ENCODE results near the gene MGAT2.

DNA sequence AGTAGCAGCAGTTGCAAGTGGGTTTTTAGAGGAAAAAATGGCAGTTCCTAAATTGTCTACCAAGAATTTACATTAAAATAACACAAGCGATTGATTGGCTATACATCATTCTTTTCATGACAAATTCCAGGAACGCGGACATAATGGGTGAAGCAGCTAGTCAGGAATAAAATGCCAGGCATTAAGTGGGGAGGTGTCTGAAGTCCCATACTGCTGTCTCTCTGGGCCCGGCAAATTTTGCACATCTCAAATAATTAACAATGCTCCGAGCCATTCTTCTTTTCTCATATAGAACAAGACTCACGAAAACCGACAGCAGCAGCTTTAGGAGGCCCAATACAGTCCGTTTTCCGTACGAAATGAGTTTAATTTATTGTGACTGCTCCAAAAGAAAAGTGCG lies 869 bp upstream of the MGAT2 start:
- TF ChIP-seq CTCF (IDR thresholded peaks at IDR 0.05) (no peak), POLR2A (IDR thresholded peaks at IDR 0.05) (no peak)
